NCI-H146 treated with DMSO at 0.1 percent for 48 hours (cell line): ENCODE data around the gene AS3MT.
"Not testable (repeated sequence)": the region's sequence is repeated elsewhere in the genome, so short reads cannot be mapped to it uniquely, and the experiment has no call there.

ENCODE experiments used
- DNase-seq: peaks from one replicate; lab custom pipeline; 2025; ENCODE audit not compliant: unreplicated experiment; lab: John Stamatoyannopoulos, UW

Gene AS3MT

DNA sequence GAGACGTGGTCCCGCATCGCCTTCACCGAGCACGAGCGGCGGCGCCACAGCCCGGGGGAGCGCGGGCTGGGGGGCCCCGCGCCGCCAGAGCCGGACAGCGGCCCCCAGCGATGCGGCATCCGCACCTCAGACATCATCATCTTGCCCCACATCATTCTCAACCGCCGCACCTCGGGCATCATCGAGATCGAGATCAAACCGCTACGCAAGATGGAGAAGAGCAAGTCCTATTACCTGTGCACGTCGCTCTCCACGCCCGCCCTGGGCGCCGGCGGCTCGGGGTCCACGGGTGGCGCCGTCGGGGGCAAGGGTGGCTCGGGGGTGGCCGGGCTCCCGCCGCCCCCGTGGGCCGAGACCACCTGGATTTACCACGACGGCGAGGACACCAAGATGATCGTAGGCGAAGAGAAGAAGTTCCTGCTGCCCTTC is 49.6 kb downstream of the AS3MT start:
- DNase-seq = peak; percentile 21

DNA sequence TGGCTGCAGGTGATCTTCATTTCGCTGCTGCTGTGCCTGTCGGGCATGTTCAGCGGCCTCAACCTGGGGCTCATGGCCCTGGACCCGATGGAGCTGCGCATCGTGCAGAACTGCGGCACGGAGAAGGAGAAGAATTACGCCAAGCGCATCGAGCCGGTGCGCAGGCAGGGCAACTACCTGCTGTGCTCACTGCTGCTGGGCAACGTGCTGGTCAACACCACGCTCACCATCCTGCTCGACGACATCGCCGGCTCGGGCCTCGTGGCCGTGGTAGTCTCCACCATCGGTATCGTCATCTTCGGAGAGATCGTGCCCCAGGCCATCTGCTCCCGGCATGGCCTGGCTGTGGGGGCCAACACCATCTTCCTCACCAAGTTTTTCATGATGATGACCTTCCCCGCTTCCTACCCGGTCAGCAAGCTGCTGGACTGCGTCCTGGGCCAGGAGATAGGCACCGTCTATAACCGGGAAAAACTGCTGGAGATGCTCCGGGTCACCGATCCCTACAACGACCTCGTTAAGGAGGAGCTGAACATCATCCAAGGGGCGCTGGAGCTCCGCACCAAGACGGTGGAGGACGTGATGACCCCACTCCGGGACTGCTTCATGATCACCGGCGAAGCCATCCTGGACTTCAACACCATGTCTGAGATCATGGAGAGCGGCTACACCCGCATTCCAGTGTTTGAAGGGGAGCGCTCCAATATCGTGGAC is 50.1 kb downstream of the AS3MT start:
- DNase-seq = no peak

DNA sequence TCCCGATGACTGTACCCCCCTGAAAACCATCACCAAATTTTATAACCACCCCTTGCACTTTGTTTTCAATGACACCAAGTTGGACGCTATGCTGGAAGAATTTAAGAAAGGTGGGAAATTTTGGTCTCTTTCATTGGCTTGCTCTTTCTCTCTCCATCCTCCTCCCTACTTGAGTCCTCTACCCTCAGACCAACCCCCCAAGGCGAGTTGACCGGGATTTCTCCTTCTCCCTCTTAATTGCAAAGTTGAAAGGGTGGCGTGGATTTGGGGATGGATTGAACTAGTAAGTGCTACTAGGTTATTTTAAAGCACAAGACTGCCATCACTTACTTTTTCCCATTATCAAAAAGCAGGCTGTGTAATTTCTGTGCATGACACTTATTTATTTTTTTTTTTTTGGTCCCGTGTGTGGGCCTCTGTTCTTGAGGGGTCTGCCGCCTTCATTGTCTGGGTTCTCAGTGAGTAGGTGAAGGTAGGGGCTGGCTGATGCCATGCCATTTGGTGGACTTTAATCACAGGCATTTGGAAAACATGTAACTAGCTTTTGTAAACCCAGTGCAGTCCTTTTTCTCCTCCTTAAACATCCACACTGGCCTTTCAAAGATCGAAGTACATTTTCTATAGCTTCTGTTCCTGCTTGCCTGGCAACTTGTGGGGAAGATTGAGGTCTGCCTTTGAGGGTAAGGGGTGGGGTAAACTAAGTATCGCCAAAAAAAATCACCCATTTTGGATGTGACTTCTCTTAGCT is 50.9 kb downstream of the AS3MT start:
- DNase-seq = no peak

DNA sequence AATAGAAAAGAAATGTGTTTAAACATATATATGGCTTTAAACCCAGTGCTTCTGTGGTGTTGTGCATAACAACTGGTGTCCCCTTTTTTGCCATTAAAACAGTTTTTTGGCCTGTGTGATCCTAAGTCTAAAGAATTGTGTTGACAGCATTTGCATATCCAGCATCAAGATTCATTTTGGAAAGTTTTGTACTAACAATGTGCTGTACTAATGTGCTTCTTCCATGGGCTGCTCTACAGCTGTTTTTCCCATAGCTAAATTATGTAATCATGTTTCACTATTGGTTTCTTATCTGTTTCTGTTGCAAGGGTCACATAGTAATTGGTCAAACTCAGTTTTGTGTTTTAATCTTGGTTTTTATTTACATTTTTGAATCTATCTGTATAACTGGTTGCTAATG is 54.3 kb downstream of the AS3MT start:
- DNase-seq = no peak

DNA sequence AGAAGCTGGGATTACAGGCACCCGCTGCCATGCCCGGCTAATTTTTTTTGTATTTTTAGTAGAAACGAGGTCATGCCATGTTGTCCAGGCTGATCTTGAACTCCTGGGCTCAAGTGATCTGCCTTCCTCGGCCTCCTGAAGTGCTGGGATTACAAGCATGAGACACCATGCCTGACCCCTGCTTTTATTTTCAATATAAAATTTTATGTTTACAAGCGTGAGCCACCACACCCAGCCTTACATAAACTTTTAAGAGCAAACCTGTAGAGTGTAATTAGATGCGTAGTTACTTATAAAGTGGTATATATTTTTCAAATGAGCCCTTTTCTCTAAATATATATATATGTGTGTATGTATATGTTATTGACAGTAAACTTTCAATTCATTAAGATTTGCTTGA is 57.6 kb downstream of the AS3MT start:
- no peak for DNase-seq

DNA sequence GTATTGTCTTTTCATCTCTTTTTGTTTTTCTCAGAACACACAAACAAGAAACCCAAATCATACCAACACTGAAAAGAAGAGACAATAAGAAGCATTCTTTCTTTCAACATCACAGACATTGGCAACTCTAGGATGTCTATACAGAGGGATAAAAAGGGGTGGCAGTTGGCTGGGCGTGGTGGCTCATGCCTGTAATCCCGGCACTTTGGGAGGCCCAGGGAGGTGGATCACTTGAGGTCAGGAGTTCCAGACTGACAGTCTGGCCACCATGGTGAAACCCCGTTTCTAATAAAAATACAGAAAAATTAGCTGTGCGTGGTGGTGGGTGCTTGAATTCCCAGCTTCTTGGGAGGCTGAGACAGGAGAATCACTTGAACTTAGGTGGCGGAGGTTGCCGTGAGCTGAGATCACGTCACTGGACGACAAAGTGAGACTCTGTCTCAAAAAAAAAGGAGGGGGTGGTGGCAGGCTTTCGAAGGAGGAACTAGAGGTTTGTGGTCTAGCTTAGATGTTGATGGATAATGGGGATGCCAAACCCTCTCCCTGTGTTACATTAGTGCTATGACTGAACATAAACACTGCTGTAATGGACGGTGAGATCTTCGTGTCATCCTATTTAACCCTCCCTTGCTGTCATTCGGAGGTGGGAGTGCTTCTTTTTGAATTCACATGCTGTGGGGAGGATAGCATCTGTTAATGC is 58.2 kb downstream of the AS3MT start:
- DNase-seq = no peak

DNA sequence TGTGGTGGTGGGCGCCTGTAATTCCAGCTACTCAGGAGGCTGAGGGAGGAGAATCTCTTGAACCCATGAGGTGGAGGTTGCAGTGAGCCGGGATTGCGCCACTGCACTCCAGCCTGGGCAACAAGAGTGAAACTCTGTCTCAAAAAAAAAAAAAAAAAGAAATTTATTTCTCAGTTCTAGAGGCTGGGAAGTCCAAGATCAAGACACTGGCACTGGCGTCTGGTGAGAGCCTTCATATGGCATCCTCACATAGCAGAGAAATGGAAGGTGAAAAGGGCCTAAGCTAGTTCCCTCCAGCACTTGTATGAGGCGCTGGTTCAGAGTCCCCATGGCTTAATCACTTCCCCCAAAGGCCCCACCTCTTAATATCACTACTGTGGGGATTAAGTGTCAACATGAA is 59.2 kb downstream of the AS3MT start:
- not testable (repeated sequence) for DNase-seq

DNA sequence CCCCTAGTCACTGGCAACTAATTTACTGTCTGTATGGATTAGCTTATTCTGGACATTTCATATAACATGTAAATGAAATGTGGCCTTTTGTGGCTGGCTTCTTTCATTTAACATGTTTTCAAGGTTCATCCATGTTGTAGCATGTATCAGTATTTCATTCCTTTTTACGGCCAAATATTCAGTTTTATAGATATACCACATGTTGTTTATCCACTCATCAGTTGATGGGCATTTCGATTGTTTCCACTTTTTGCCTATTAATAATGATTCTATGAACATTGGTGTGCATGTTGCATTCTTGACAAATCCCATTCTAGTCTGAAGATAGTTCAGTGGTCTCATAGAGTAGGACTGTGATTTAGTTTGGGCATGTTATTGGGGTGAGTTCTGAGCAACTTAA is 61.5 kb downstream of the AS3MT start:
- no peak for DNase-seq

DNA sequence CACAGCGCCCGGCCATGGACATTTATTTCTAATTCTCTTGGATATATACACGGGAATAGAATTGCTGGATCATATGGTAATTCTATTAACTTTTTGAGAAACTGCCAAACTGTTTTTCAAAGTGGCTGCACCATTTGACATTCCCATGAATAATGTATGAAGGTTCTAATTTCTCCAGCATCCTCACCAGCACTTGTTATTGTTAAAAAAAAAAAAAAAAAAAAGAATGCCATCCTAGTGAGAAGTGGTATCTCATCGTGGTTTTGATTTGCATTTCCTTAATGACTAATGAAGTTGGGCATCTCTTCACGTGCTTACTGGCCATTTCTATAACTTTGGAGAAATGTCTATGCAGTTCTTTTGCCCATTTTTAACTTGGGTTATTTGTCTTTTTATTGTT is 62.4 kb downstream of the AS3MT start:
- no peak for DNase-seq

DNA sequence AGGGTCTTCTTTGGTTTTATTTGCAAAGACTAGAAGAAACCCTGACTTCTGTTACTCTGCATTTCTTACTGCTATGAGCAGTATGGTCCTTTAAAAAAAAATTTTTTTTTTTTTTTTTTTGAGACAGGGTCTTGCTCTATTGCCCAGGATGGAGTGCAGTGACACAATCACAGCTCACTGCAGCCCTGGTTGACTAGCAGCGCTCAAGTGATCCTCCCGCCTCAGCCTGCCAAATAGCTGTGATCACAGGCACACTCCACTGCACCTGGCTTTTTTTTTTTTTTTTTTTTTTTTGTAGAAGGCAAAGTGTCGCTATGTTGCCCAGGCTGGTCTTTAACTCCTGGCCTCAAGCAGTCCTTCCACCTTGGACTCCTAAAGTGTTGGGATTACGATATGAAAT is 66.2 kb downstream of the AS3MT start:
- DNase-seq = no peak

DNA sequence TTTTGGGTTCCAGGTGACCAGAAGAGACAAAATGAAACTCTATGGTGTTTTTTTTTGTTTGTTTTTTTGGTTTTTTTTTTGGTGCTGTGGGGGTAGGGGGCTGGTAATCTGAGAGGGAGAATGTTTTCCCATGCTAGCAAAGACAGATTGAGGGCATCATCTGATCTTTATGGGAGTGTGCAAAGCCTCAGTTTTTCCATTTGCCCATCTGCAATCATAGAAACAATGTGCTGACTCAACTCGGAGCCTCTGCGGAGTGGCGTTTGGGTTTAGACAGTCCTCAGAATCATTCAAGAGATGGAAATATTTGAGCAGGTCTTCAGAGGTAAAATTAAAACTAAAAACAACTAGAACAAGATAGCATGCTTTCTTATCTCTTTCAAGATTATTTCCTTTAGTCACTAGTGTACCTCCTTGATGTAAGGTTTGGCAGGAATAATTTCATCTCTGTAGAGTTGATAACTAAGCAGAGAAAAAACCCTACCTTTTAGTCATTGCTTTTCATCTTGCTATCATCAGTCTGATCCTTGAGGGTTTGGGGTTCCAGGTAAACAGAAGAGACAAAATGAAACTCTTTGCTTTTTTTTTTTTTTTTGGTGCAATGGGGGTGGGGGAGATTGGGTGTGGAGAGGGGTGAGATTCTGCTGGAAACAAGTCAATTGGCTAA is 66.8 kb downstream of the AS3MT start:
- DNase-seq = no peak

DNA sequence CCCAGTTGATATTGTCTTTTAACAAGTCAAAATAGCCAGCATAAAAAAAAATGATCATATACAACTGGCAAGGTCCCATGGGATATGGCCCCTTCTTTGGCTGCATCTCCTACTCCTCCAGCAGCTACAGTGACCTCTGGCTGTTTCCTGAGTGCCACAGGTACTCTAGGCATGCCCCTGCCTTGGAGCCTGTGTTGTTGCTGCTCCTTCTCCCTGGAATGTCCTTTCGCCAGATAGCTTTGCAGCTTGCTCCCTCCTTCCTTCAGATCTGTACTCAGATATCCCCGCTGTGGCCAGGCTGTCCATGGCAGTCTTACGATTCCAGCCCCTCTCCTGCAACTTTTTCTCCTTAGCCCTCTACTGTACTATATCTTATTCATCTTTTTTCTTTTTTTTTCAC is 72.1 kb downstream of the AS3MT start:
- DNase-seq = no peak

DNA sequence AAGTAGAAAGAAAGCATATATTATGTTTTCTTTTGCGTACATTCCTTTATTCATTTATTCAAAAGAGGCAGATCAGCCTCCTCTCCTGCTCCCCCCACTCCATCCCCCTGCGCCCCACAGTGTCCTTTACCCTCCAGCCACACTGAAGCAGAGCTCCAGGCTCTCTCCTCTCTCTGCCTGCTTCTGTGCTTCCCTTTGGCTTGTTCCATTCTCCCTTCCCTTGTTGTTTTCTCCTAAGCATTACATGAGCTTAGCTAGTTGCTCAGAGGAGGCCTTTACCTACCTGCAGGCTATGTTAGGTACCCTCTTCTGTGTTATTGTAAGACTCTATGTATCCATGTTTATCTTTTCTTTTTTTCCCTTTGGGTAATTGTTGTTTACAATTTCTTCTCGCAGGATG is 76.2 kb downstream of the AS3MT start:
- no peak for DNase-seq

DNA sequence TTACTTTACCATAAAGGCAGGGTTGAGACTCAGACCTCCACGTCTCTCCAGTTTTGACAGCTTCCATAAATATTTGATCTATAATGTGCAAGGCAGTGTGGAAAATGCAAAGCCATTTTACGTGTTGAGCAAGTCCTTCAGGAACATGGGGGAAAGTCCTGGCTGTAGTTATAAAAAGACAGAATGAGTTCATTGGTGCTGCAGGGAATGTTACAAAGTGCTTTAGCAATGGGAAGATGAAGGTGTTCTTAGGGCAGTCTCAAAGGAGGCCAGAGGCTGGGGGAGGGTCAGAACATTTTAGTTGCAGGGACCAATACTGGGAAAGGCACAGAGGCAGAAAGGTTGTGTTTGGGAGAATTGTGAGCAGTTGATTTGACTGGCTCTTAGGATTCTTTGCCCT is 76.7 kb downstream of the AS3MT start:
- no peak for DNase-seq

DNA sequence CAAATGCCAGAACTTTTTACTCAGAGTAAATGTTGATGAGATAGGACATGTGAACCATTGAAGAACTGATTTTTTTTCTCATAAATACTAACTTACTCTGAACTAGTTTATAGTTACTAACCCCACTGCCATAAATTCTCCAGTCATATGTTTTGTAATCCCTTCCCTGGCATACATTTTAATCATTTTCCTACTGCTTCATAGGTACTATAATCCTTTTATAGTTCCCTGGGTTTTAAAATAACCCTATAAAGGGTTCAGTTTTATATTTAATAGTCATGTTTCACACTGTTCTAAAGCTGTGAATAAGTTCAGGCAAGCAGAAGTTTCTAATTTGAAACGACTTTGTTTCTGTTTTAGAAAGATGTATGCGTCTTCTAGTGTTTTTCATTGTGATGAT is 77.7 kb downstream of the AS3MT start:
- no peak for DNase-seq

DNA sequence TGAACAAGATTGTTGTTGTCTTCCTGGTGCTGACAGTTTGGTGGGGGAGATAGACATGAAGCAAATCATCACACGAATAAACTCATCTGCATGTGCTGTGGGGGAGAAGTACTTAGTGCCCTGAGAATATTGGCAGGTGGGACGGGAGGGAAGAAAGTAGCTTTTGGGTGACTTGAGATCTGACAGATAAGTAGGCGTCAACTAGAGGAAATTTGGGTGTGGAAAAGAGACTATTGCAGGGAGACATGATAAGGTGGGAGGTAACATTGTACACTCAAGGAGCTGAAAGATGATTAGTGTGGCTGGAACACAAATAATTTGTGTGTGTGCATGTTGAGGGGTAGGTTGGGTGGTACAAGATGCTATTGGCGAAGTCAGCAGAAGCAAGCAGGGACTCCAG is 78.9 kb downstream of the AS3MT start:
- no peak for DNase-seq

DNA sequence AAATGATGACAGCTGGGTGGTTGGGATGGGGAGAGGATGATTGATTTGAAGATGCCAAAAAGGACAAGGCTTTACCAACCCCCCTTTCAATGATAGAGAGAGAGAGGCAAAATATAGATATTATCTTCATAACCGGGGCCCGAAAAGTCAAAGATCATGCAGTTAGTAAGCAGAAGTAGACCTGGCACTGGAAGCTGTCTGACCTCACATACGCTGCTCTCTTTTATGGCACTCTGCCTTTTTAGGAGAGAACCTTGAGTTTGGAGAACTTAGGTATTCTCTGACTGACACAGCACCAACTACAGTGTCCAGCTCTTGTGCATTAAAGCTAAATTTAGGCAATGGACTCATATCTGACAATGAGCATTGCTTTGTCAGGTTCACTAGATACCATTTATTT is 79.5 kb downstream of the AS3MT start:
- no peak for DNase-seq

DNA sequence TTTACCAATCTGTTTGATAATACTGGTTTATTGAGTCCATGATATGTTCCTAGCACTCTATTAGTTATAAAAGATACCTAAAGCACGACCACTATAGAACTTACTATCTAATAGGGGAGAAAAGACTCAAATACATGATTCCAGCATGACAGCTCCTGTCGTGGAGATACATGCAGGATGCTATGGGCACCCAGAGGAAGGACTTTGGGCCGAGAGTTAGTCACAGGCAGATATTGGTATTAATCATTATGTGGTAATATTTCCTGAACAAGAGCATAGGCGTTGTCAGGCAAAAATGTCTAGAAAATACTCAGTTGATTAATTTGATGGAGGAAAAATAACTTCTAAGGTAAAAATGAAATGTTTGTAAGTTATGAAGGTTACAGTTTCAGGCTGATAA is 80.6 kb downstream of the AS3MT start:
- DNase-seq = no peak

DNA sequence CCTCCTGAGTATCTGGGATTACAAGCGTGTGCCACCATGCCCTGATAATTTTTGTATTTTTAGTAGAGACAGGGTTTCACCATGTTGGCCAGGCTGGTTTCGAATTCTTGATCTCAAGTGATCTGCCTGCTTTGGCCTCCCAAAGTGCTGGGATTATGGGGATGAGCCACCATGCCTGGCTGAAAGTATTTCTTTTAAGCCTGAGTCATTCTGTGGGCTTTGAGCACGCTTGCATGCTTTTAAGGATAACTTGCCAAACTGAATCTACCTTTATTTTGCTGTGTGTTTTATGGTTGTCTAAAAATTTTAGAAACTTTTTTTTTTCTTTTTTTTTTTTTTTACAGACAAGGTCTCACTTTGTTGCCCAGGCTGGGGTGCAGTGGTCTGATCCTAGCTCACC is 82.0 kb downstream of the AS3MT start:
- DNase-seq = no peak
